GM21825 (cell line): ENCODE data around the gene HOOK2.
A peak's percentile ranks its signal among the peaks of the same experiment; 100 is the strongest.

ENCODE experiments used
- ATAC-seq: cut with Tn5 transposase; IDR thresholded peaks from one replicate; pipeline ENCODE4 v1.9.1; 2021; ENCODE audit warnings: mild to moderate bottlenecking, moderate library complexity; ENCODE audit not compliant: unreplicated experiment

HOOK2 gene

DNA sequence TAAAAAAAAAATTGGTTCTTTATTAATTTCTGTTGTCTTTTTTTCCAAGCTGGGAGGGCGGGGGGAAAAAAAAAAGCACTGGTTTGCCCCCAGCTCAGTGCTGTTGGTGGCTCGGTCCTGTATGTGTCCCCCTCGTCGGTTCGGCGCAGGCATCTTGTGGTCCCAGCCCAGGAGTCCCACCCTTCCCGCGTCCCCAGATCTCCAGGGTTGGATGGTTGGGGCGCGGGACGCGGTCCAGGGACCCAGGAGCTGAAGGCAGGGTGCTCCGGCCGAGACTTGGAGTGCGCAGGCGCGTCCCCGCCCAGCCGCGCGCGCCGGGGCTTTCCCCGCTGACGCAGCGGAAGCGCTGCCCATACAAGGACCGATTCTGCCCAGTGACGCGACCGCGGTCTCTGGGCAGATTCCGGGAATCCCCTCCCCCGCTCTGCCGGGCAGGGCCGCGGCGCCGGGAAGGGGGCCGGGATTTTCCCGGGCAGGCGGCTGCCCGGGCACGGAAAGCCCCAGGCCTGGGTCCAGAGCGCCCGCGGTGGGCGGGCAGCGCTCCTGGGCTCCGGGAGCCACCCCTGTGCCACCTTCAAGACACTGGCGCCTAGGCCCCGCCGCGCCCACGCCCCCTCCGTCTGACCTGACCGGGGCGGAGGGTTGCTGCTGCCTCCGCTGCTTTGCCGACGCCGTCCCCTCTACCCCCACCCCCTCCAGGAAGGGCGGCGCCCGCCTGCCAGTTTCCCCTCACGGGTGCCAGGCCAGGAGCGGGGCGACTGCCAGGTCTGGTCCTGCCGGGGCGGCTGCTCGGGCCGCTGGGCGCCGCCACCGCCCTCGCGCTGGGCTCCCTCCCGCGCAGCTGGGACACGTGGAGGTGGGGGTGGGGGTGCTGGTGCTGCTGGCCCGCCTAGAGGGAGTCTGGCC lies 18.2 kb upstream of the HOOK2 start:
- ATAC-seq: peak; percentile 26

DNA sequence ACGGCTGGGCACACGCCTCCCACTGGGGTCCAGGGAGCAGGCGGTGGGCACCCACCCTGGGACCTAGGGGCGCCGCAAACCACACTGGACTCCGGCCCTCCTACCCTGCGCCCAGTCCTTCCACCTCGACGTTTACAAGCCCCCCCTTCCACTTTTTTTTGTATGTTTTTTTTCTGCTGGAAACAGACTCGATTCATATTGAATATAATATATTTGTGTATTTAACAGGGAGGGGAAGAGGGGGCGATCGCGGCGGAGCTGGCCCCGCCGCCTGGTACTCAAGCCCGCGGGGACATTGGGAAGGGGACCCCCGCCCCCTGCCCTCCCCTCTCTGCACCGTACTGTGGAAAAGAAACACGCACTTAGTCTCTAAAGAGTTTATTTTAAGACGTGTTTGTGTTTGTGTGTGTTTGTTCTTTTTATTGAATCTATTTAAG lies 17.5 kb upstream of the HOOK2 start:
- no peak for ATAC-seq

DNA sequence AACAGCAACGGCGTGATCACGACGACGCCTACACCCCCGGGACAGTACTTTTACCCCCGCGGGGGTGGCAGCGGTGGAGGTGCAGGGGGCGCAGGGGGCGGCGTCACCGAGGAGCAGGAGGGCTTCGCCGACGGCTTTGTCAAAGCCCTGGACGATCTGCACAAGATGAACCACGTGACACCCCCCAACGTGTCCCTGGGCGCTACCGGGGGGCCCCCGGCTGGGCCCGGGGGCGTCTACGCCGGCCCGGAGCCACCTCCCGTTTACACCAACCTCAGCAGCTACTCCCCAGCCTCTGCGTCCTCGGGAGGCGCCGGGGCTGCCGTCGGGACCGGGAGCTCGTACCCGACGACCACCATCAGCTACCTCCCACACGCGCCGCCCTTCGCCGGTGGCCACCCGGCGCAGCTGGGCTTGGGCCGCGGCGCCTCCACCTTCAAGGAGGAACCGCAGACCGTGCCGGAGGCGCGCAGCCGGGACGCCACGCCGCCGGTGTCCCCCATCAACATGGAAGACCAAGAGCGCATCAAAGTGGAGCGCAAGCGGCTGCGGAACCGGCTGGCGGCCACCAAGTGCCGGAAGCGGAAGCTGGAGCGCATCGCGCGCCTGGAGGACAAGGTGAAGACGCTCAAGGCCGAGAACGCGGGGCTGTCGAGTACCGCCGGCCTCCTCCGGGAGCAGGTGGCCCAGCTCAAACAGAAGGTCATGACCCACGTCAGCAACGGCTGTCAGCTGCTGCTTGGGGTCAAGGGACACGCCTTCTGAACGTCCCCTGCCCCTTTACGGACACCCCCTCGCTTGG lies 16.9 kb upstream of the HOOK2 start:
- ATAC-seq: no peak

DNA sequence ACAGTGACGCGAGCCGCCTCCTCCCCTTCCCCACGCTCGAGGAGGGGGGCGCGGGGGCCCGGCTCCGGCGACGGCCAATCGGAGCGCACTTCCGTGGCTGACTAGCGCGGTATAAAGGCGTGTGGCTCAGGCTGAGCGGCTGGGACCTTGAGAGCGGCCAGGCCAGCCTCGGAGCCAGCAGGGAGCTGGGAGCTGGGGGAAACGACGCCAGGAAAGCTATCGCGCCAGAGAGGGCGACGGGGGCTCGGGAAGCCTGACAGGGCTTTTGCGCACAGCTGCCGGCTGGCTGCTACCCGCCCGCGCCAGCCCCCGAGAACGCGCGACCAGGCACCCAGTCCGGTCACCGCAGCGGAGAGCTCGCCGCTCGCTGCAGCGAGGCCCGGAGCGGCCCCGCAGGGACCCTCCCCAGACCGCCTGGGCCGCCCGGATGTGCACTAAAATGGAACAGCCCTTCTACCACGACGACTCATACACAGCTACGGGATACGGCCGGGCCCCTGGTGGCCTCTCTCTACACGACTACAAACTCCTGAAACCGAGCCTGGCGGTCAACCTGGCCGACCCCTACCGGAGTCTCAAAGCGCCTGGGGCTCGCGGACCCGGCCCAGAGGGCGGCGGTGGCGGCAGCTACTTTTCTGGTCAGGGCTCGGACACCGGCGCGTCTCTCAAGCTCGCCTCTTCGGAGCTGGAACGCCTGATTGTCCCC lies 16.1 kb upstream of the HOOK2 start, which contains the start of gene JUNB:
Gene JUNB, plus strand, starts transcription at position 142 of the 706 bp plus-strand sequence. Its CDS starts 286 bp downstream, at position 428.
- ATAC-seq: peak; percentile 26

GRCh38 chr19:12790628-12791344 lies 15.4 kb upstream of the HOOK2 start:
- ATAC-seq: no peak

- ATAC-seq: peak; percentile 33
Observed at GRCh38 chr19:12789904-12790619, 14.7 kb upstream of the HOOK2 start.

GRCh38 chr19:12789098-12789903 lies 13.9 kb upstream of the HOOK2 start:
- no peak for ATAC-seq

DNA sequence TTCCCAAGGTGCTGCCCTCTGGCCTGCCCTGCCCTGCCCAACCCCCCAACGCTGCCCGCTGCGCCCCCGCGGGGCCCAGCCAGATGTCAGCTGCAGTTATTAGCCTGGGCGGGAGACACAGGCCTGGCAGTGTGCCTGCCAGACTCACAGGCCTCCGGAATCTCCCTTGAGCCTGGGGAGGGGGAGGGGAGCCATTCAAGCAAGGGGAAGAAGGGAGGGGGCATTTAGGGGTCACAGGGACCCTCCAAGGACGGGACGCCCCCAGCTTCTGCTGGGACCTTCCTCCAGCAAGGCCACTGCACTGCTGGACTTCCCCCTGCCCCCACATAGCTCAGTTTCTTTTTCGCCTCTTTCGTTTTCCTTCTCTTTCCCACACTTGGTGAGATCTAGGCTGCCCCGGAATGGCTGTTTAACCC lies 13.3 kb upstream of the HOOK2 start:
- no peak for ATAC-seq

DNA sequence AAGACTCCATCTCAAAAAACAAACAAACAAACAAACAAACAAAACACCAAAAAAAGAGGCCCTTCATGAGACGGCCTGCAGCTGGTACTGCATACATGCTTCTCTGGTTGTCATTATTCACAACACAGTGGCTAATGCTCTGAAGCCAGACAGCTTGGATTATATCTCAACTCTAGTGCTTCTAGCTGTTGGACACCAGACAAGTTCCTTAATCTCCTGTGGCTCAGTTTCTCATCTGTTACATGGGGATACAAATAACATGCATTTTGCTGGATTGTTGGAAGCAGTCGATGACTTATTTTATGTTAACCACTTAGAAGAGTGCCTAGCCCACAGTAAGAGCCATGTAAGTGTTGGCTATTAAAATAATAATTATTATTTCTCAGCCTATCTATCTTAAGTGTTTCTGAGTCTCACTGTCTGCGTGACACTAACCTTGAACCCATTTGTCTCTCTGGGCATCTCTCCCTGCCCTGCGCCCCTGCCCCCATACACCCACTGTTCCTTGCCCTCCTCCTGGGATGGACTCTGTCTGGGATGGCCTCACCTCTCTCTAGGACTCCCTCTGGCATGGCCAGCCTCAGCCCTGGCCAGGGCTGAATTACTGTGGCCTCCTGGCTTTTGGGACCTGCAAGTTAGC lies 12.8 kb upstream of the HOOK2 start:
- no peak for ATAC-seq

- ATAC-seq: no peak
Observed at GRCh38 chr19:12787458-12787857, 12.1 kb upstream of the HOOK2 start.

DNA sequence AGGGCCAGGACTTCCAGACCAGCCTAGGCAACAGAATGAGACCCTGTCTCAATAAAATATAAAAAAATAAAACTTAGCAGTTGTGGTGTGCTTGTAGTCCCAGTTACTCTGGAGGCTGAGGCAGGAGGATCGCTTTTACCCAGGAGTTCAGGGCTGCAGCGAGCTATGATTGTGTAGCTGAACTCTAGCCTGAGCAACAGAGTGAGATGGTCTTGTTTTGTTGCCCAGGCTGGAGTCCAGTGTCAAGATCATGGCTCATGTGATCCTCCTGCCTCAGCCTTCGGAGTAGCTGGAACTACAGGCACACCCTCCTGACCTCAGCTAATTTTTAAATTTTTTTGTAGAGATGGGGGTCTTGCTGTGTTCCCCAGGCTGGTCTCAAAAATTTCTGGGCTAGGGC lies 11.6 kb upstream of the HOOK2 start:
- ATAC-seq: no peak

GRCh38 chr19:12786141-12786870 lies 11.0 kb upstream of the HOOK2 start:
- no peak for ATAC-seq

DNA sequence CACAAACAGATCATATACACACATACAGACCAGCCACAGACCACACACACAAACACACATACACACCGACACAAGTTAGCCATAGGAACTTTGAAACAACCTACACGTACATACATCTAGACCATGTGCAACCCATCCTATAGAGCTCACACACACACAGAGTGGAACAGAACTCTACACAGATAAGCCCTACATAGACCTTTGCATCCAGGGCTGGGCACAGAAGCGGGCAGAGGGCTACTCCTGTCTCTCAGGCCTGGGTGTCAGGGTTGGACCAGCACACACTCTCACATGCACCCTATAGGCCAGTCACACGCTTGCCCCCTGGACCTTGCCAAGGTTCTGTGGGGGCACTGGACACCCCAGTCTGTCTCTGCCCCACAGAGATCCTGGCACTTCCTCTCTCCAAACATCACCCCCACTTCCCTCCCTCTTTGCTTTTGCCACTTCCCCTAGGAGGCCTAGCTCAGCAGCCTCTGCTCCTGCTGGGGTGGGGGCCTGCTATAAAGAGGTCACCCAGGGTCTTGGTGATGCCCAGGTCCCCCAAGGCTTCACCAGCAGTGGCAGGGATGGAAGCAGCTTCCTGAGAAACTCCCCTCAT lies 10.2 kb upstream of the HOOK2 start:
- ATAC-seq: no peak

- no peak for ATAC-seq
Observed at GRCh38 chr19:12784871-12785430, 9.6 kb upstream of the HOOK2 start.

GRCh38 chr19:12784394-12784870 lies 9.1 kb upstream of the HOOK2 start:
- no peak for ATAC-seq

DNA sequence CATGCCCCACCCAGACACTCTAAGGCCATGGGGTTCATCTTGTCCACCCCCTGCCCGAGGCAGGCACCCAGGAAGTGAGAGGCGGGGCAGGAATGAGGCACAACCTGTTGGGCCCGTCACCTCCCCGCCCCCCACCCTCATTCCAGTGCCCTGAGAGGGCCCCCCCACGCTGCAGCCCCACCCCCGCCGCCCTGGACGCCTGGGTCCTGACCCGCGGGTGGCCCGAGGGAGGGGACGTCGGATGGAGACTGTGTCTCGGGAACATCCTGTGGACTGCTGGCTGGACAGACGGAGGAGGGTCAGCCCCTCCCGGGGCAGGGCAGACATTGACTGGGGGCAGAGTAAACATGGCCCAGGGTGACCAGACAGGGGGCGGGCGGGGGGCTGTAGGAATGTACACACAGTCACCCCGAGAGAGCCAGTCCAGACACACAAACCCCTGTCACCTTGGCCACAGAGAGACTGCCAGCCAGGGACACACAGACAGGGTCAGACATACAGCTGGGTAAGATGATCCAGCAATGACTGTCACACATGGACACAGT lies 8.6 kb upstream of the HOOK2 start:
- no peak for ATAC-seq
